H7 (cell line): Measurements from ENCODE around the gene STAC3. TPM values are rescaled to one million over a fixed set of nuclear protein-coding genes. Genes with fewer than 3 reads are reported as not detected.

Source experiments
- DNase-seq: peaks from one replicate; pipeline ENCODE4 v3.0.0; 2012
- H3K27me3 ChIP-seq: 2 replicates; pipeline ENCODE4 v1.6.0; 2011; ENCODE audit warnings: mild to moderate bottlenecking, low read length; ENCODE audit not compliant: control insufficient read depth, insufficient read depth
- H3K36me3 ChIP-seq: replicated peaks from 2 replicates; pipeline ENCODE4 v1.5.1; 2011; ENCODE audit warnings: low read length; ENCODE audit not compliant: control insufficient read depth, insufficient read depth
- H3K4me3 ChIP-seq: 2 replicates; pipeline ENCODE4 v1.5.1; 2011; ENCODE audit warnings: low read depth, mild to moderate bottlenecking, control low read depth, low read length, moderate library complexity; ENCODE audit not compliant: insufficient read depth
- total RNA-seq: library from RNA; depleted of rRNA; stranded (reverse); fragments of >200 nt; shearing (Covaris generic); gene quantifications from 2 replicates; pipeline ENCODE4 v1.2.3, GENCODE V29; 2014

The STAC3 gene
- total RNA-seq, 1 experiment from 2014 or later: 0.90 TPM

DNA sequence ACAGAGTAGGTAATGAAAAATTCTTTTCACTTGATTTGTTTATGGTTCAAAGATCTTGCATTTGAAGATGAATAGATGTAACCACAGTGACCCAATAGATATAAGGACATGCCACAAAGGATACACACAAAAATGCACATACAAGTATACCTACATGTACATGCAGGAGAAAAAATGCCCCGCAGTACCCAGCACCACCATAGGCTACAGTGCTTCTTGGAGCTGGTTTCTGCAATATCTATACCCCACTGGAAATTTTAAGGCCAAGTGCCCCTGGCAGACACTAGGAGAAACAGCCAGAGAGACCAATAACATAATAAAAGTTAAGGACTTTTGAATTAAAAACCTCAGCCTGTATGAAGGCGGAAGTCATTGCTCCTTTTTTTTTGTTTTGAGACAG is 12.1 kb upstream of the STAC3 start:
- Histone ChIP-seq H3K27me3 (no peaks in the 10 kb centered on the region), H3K36me3 (peaks cover 16% of the 10 kb centered on the region), H3K4me3 (no peak overlapping the region)
- no peak for DNase-seq

DNA sequence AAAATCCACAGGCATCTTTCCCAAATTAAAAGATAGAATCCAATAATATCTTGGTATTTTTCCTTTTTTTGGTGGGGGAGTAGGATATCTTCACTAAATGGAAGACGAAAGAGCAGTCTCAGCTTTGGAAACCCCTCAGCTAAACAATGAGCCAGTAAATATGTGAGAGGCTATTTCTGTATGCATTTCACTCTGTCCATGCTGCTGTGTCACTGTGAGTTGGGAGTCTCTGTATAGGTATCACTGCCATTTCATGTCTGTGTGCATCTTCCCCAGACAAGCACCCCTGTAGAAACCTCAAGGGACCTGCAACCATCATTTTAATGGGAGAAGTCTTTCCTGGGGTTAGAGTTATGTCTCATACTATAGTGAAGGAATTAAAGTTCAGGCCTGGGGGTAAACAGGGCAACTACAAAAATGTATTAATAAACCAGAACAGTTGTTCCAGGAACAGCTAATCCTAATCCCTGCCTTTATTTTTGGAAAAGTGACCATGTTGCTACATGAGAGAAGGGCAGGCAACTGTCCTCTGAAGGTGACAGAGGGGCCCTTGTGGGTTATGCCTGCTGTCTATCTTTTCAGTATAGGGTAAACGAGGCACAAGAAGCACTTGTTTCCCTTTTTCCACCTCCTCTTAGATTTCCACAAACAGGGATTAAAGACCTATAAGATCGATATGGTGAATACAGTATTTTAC is 11.3 kb upstream of the STAC3 start:
- no peak for DNase-seq
- H3K27me3 ChIP-seq: no peaks in the 10 kb centered on the region
- no peak overlapping the region for H3K4me3 ChIP-seq
- H3K36me3 ChIP-seq: peaks cover 16% of the 10 kb centered on the region

DNA sequence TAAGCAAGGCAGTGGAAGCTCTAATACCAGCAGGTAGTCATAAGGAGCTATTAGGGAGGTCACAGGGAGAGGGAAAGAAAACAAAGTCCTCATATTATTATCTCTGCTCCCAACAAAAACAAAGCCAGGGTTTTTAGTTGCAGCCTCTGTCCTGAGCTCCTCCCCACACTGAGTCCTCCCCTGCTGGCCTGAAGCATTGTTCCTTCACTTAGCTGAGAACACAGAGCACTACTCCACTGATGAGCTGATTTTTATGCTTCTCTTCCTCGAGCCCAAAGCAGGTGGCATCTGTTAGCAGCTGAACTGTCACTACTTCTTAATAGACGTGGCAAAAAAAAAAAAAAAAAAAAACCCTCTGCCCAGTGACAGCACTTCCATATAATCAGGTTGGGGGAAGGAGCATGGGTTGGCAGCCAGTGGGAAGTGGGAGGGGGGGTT is 10.5 kb upstream of the STAC3 start:
- peaks cover 11% of the 10 kb centered on the region for H3K36me3 ChIP-seq
- peak; percentile 50 for DNase-seq
- H3K27me3 ChIP-seq: no peaks in the 10 kb centered on the region
- no peak overlapping the region for H3K4me3 ChIP-seq

DNA sequence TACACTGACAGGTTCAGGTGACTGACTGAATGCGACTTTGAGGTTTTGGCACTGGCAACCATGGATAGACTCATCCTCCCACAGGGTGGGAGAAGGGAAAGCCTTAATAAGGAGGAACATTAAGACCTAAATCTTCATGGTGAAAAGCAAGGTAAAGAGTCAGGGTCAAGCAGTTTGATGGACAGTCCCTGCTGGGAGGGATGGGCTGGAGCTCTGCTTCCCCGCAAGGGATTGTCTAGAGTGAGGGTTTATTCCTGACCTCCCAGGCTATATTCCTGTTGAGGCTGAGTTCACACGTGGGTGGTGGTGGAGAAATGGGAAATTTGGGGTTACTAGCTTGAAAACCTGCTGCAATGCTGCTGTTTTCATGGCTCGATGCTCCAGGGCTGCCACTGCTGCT is 9.4 kb upstream of the STAC3 start:
- Histone ChIP-seq H3K4me3 (no peak overlapping the region), H3K36me3 (peaks cover 11% of the 10 kb centered on the region), H3K27me3 (no peaks in the 10 kb centered on the region)
- no peak for DNase-seq

DNA sequence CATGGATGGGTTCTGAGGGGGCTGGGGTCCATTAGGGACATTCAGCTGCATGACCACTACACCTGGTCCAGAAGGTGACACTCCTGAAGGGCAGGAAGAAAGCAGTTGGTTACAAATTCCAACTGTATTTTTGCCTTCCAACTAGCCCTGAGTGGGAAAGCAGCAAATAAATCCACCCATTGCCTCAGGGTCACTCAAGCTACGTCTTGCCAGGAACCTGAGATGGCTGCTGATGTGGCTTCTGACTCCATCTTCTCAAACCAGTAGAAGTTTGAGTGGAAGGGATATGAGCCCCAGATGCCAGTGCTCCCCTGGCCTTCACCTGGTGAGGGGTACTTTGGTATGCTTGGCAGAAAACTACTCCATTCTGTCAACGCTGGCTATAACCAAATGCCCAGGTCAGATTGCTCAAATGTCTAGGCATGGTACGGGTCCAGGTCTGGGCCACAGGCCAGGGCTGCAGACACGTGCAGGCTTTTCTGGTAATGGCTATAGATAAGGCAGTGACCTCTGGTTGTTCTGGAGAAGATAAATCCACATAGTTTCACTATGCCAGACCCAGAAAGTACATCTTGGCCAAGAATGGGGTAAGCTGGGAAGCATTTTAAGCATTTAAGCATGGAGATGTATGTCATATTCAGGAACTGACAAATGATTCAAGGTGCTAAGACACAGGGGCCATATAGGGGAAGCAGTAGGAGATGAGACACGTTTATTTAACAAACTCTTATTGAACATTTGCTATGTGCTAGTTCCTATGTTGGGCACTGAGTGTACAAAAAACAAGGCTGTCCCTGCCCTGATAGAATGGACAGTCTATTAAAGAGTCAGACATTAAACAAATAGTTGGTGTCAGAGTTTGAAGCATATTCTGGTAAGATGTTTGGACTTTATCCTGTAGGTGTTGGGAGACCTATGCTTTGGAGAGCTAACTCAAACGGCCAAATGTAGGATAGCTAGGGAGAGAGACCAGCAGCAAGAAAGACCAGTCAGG is 8.3 kb upstream of the STAC3 start:
- peaks cover 12% of the 10 kb centered on the region for H3K36me3 ChIP-seq

DNA sequence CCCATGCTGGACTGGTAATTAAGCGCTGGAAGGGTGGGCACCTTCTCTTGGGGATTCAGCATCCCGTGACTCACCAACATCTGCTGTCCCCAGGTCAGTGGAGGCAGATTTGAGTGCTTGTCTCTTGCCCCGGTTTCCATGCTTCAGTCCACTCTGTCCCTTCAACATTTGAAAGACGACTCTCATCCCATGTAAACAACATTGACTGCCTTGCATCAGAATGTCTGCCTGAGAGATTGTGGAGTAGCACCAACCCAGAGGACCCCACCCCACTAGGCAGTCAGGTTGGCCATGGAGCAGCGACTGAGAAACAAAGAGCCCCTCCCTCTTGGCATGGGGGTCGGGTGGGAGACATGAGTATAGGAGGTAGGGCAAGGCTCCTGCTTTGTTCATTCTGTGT is 4.9 kb upstream of the STAC3 start:
- Histone ChIP-seq H3K36me3 (peaks cover 11% of the 10 kb centered on the region), H3K4me3 (no peak overlapping the region), H3K27me3 (no peaks in the 10 kb centered on the region)
- DNase-seq: no peak

More for the DNA sequence above, 8.3 kb upstream of the STAC3 start:
- Histone ChIP-seq H3K27me3 (no peaks in the 10 kb centered on the region), H3K4me3 (no peak overlapping the region)
- DNase-seq: no peak

DNA sequence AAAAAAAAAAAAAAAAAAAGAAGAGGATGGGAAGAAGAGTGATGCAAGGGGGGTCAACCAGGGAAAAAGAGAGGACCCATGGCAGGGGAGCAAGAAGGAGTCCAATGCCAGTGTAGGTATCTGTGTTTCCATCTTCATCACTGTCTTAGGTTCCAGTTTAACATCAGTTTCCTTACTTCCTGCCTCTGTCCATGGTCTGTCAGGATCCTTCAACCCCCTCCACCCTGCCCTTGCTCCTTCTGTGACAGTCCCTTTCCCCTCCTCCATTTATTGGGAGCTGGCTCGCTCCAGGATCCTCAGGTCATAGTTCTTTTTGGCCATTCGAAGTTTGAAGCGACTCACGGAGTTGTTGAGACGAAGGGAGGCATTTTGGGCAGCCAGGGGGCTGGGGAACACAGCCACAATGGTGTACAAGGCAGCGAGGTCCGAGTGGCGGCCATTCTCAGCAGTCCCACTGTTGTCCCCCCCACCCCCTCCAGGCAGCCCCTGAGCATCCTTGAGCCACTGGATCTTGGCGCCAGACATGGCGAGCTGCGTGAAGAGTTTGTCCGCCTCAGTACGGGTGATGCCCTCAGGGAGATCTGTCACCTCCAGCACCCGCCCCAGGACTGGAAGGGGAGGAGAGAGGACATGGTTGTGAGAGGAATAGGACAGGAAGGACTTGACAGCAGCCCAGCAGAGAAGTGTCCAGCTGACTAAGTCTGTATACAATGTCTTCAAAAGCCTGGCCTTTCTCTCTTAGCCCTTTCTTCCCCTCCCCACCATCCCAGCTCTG is 3.7 kb upstream of the STAC3 start:
- Histone ChIP-seq H3K36me3 (peaks cover 9% of the 10 kb centered on the region), H3K27me3 (no peaks in the 10 kb centered on the region), H3K4me3 (no peak overlapping the region)
- no peak for DNase-seq

DNA sequence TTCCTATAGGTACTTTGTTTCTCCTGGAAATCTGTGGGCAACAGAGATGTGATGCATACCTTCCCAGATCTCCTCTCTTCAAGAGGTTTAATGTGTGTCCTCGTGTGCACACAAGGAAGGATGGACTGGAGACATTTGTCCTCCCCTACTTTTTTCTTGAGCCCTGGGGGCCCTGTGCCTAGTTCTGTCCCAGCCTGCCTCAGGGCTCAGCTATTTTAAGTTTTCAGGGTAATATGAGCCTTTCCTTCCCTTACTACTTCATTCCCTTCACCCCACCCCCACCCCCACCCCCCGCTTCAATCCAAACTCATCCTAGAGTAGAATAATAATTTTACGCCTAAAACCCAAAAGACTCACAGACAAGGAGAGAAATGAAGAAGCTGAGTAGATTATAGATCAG is 446 bp downstream of the STAC3 start:
- Histone ChIP-seq H3K27me3 (no peaks in the 10 kb centered on the region), H3K36me3 (peaks cover 1% of the 10 kb centered on the region; the same call in 1 of the 2 replicates), H3K4me3 (no peak overlapping the region)
- DNase-seq: no peak

DNA sequence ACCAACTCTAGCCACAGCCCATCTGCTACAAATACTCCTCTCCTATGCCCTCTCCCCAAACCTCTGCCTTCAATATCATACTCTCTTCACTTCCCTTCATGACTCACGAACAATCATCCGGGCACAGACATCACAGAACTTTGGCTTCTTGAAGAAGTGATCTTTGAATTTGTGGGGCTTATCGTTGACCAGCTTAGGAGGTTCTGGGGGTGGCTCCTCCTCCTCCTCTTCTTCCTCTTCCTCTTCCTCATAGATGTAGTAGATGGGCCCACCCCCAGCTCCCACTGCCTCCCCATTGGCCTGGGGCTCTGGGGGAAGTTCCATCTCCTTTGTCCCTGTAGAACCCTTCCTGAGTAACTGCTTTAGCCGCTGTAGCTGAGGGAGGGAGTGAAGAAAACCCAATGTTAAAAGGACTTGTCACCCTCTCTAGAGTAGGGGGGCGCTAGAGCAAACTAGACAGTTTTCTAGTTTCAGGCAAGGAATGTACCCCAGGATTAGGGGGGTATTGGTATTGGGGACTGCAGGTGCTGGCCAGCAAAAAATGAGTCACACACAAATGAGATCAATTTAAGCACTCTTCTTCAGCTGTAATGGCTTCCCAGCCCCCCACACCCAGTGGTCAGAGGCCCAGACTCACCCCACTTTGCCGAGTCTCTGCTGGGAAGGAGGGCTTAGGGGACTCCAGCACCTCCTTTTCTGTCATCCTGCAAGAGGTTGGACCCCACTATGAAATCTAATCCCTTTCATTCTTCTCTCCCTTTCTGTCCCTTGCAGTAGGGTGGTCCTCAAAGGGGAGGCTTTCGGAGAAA is 1.8 kb downstream of the STAC3 start:
- H3K4me3 ChIP-seq: no peak overlapping the region
- peaks cover 3% of the 10 kb centered on the region for H3K27me3 ChIP-seq
- H3K36me3 ChIP-seq: no peaks in the 10 kb centered on the region
- no peak for DNase-seq

DNA sequence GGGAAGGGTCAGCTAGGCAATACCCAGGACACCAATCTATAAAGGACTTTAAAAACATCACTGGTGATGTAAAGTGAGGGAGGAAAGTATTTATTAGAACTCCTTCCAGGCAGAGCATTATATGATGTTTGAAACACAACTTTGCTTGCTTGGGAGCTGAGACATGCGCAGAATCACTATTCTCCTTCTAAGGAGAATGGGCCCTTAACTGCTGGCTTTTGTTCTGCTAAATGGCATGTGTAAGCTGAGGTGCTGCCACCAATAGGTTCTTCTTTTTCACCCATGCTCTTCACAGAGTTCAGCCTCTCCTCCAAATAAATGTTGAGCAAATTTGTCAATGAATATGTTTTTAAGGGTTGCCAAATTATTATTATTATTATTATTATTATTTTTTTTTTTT is 3.9 kb downstream of the STAC3 start:
- Histone ChIP-seq H3K36me3 (no peaks in the 10 kb centered on the region), H3K4me3 (no peak overlapping the region), H3K27me3 (peaks cover 14% of the 10 kb centered on the region)
- peak; percentile 66 for DNase-seq

DNA sequence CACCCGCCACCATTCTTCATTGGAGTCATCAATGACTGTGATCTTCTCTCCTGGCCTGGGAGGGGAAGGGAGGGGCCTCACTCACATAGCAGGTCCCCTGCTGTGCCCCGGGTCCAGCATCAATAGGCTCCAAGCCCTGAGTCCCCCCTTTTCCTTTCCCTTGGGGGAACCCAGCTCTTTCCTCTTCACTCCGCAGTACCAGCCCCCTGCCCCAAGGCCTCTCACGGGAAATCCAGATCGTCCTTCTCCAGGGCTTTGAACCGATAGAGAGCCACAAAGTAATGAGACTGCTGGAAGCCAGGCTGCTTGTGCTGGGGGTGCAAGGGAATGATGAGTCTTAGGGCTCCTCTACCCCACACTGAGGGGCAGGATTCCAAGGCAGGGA is 6.7 kb downstream of the STAC3 start:
- no peaks in the 10 kb centered on the region for H3K36me3 ChIP-seq
- DNase-seq: peak; percentile 56
- peaks cover 42% of the 10 kb centered on the region for H3K27me3 ChIP-seq
- no peak overlapping the region for H3K4me3 ChIP-seq

DNA sequence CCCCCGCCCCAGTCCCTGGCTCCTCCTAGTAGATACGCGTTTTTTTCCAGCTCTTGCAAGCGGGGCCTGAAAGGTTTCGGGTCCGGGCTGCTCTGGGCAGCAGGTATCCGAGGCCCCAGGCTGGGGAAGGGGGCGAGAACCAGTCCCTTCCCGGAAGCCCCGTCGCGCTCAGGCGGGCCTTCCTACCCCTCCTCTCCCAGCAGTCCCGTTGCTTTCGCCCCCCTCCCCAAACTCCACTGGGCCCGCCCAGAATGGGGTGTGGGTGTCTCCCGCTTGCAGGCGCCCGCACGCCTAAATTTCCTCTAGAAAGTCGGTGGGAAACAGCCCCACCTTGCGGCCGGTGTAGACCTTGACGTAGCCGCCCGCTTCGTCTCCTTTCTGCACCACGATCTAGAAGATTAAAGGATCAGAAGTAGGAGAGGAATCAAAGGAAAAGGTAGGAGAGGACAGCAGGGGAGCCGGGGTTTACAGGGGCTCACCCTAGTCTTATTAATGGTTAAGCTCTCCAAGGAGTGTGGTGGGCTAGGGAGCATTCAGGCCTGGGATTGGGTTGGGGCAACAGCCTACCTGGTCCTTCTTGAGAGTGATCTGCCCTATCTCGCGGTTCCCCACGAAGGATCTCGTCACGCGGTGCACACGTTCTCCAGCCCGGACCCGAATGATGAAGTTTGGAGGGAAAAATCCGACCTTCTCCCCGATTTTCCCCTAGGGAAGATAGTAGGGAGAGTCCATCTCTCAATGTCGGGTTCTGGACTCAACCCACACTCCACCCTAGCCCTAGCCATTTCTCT is 7.3 kb downstream of the STAC3 start:
- Histone ChIP-seq H3K4me3 (peak overlapping the region; percentile 54), H3K36me3 (no peaks in the 10 kb centered on the region), H3K27me3 (peaks cover 46% of the 10 kb centered on the region)
- peak; percentile 94 for DNase-seq

DNA sequence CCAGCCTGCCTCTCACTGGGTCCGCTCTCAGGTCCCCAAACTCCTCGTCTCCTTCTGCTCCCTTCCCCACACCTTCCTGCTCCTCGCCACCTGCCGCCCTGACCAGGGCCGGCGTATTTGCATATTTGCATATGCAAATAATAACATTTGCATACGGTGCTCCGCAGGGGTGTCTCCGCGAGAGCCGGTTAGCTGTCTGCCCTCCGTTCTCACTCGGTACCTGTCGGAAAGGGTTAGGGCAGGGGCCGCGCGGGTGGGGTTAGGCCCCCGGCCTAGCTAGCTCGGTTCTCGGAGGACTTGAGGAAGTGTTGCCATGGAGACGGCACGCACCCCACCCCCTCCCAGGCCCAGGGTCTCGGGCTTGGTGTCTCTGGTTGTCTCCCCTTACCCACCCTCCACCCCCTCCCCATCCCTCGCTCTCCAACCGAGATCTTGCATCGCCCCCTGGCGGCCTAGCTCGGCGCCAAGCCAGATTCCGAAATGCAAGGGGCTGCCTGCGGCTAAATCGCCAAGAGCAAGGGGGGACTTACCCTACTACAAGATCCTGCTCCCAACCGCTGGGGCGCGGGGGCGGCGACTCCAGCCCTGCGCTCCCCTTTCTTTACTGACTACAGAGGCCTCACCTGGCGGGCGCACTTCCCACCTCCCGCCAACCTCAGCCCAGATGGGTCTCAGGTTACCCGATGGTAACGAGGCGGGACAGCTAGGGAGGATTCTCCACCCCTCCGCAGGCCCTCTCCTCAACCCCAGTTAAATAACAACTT is 8.1 kb downstream of the STAC3 start:
- Histone ChIP-seq H3K4me3 (peak overlapping the region; percentile 54), H3K27me3 (peaks cover 55% of the 10 kb centered on the region), H3K36me3 (no peaks in the 10 kb centered on the region)
- DNase-seq: peak; percentile 97
